GM19238 (cell line): Measurements from ENCODE around the gene NXPH4.

Experiments used
- DNase-seq: peaks from one replicate; pipeline ENCODE4 v3.0.0; 2011; ENCODE audit warnings: low spot score; ENCODE audit not compliant: insufficient read length

Gene NXPH4

DNA sequence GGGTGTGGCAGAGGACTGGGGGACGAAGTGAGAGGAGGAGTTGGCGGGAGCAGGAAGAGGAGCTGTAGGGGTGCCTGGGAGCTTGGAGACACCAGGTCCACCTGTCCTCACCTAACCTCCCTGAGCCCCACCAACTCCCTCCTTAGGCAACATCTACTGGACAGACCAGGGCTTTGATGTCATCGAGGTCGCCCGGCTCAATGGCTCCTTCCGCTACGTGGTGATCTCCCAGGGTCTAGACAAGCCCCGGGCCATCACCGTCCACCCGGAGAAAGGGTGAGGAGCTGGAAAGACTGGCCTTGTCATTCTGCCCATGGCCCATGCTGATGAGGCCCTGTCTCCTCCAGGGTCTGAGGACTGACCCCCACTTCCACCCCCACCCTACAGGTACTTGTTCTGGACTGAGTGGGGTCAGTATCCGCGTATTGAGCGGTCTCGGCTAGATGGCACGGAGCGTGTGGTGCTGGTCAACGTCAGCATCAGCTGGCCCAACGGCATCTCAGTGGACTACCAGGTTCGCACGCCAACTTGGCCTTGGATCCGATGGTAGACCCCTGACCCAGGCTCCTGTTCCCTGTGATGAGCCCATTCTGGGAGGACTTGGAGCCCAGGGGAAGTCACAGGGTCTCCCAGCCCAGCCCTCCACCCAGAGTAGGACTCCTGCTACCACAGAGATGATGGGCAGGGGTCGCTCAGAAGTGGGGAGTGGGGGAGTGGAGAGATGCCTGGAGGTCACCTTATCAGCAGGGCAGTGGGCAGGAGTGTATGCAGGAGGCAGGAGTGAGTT, 32.5 kb upstream of the NXPH4 start:
- no peak for DNase-seq

DNA sequence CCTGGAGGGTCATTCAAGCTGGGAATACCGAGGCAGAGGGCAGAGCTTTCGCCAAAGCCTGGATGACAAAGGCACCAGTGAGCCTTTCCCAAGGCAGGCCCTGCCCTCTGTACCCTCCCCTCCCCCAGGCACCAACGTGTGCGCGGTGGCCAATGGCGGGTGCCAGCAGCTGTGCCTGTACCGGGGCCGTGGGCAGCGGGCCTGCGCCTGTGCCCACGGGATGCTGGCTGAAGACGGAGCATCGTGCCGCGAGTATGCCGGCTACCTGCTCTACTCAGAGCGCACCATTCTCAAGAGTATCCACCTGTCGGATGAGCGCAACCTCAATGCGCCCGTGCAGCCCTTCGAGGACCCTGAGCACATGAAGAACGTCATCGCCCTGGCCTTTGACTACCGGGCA, 31.2 kb upstream of the NXPH4 start:
- no peak for DNase-seq

DNA sequence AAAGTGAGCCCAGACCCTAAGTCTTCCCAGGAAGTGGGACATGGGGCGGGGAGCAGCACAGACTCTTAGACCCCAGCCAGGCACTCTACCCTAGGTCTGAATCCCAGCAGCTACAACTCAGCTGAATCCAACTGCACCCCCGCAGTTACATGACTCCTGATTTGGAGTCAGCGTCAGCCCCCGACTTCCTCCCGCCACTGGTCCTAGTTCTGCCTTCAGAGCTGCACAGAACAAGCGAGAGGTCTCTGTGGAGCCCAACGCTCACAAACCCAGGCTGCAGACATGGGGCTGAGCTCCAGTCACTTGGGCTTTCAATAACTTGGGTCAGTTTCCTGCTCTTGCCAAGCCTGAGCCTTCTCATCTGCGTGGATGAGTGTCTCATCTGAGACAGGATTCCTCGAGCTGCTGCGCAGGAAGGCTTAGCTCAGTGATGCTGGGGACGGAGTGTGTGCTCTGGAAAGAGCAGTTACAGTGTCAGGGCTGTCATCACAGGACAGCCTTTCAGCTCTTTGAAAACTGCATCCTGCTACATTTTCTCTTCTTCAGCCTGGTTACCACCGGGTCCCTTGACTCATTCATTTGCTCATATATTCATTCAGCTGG, 30.6 kb upstream of the NXPH4 start:
- no peak for DNase-seq

DNA sequence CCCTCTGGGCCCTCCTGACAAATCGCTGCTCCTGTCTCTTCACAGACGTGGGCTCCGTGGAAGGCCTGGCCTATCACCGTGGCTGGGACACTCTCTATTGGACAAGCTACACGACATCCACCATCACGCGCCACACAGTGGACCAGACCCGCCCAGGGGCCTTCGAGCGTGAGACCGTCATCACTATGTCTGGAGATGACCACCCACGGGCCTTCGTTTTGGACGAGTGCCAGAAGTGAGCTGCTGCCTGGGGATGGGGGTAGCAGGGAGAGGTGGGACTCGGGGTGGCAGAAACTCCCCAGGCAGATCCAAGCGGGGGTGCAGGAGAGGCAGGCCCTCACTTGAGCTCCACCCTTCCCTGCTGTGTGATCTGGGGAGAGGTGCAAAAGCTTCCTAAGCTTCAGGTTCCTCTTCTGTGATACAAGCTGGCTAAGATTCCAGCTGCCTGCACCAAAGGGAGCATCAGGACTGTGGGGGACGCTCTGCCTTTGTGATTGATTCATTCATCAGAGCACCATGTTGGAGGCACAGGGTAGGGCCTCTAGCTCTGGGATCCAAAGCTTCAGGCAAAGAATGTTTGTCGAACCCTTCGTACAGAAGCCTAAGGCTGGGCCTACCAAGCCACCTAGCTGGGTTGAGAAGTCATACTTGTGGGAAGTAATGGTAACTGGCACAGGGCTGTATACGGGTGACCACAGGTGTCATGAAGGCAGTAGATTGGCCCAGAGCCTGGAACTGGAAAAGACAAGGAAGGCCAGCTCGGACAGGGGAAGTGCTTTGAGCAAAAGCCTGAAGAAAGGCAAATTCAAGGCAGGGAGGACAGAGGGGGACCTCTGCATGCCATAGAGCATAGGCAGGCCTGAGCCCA, 29.1 kb upstream of the NXPH4 start:
- DNase-seq = no peak

- DNase-seq = no peak
These were observed 28.5 kb upstream of the NXPH4 start for GRCh38 chr12:57188090-57188425.

- no peak for DNase-seq
These were observed 26.6 kb upstream of the NXPH4 start for GRCh38 chr12:57190037-57190436.

GRCh38 chr12:57190821-57191220, 25.8 kb upstream of the NXPH4 start:
- no peak for DNase-seq

DNA sequence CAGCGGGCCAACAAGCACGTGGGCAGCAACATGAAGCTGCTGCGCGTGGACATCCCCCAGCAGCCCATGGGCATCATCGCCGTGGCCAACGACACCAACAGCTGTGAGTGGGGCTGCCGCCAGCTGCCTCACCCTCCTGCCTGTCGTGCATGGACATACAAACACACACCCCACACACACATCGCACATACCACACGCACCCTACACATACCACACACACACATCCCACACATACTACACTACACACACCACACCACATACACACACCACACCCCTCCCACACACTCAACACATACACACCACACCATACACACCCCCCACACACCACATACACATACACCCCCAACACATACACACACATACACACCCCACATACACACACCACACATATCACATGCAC, 25.2 kb upstream of the NXPH4 start:
- no peak for DNase-seq

GRCh38 chr12:57192920-57193319, 23.7 kb upstream of the NXPH4 start:
- DNase-seq = no peak

GRCh38 chr12:57193706-57194245, 22.8 kb upstream of the NXPH4 start:
- DNase-seq = no peak

DNA sequence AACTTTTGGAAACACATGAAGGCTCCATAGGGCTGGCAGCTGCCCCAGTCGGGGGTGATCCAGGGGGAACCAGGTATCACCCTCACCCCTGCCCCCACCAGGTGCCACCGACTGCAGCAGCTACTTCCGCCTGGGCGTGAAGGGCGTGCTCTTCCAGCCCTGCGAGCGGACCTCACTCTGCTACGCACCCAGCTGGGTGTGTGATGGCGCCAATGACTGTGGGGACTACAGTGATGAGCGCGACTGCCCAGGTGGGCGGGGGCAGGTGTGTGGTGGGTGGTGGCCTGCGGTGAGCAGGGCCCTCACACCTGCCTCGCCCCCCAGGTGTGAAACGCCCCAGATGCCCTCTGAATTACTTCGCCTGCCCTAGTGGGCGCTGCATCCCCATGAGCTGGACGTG, 22.3 kb upstream of the NXPH4 start:
- no peak for DNase-seq

DNA sequence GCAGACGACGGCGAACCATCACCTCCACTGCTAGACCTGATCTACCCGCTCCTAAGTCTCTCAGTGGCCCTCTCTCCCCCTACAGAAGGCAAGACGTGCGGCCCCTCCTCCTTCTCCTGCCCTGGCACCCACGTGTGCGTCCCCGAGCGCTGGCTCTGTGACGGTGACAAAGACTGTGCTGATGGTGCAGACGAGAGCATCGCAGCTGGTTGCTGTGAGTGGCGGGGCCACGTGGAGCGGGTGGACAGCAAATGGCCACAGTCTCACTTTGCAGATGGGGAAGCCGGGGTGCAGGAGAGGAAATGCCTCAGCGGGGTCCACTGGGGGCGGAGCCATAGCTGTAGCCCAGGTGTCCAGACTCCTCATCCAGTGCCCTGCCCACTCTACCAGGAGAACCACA, 21.4 kb upstream of the NXPH4 start:
- DNase-seq = no peak

- DNase-seq = no peak
These were observed 20.8 kb upstream of the NXPH4 start for GRCh38 chr12:57195611-57196371.

DNA sequence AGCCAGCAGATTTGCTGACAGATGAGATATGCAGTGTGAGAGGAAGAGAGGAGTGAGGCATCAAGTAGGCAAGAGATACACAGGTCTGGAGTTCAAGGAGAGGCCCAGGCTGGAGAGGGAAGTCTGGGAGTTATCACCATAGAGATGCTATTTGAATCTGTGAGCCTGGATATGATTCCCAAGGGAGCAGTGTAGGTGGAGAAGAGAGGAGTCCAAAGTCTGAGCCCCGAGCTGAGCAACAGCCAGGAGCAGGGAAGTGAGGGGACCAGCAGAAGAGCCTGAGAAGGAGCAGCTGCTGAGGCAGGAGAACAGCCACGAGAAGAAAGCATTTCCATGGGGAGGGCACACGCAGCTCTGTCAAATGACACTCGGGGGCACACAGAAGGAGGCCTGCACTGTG, 20.2 kb upstream of the NXPH4 start:
- DNase-seq = no peak

DNA sequence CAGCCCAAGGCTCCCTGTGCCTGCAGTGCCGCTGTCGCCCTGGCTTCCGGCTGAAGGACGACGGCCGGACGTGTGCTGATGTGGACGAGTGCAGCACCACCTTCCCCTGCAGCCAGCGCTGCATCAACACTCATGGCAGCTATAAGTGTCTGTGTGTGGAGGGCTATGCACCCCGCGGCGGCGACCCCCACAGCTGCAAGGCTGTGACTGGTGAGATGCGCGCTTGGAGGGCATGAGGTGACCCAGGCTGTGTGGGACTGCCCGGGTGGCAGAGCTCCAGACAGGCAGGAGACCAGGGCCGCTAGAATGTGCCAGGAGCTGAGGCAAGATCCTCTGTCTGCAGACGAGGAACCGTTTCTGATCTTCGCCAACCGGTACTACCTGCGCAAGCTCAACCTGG, 19.6 kb upstream of the NXPH4 start:
- no peak for DNase-seq

GRCh38 chr12:57198329-57198728, 18.3 kb upstream of the NXPH4 start:
- DNase-seq = no peak

- DNase-seq = no peak
These were observed 17.4 kb upstream of the NXPH4 start for GRCh38 chr12:57199191-57199590.

GRCh38 chr12:57200497-57200896, 16.1 kb upstream of the NXPH4 start:
- DNase-seq = no peak

- no peak for DNase-seq
These were observed 15.4 kb upstream of the NXPH4 start for GRCh38 chr12:57201219-57201618.

DNA sequence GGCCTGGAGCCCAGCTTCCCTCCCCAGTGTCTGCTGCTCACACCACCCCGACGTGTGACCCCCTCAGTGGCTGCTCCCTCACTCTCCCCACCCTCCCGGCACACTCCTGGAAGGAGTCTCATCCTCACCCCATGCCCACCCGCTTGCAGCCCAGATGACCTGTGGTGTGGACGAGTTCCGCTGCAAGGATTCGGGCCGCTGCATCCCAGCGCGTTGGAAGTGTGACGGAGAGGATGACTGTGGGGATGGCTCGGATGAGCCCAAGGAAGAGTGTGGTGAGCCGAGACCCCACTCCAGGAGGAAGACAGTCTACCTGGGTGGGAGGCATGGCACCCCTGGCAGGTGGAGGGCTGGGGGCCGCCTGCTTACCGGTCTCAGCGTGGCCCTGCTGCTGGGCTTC, 15.0 kb upstream of the NXPH4 start:
- no peak for DNase-seq

DNA sequence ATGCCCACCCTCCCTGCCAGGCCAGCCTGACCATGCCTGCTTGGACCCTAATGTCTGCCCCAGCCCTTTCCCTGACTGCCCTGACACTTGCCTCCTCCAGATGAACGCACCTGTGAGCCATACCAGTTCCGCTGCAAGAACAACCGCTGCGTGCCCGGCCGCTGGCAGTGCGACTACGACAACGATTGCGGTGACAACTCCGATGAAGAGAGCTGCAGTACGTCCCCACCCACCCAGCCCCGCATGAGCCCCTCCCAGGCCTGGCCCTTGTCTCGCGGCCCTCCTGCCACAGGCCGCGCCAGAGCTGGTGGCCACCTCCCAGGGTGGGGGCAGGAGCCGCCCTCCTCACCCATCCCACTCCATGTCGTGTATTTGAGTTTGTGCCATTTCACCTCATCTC, 14.3 kb upstream of the NXPH4 start:
- no peak for DNase-seq
